Muscle of arm (tissue), 12 donors: ENCODE data around the gene CDH4. TPM values are rescaled to one million over a fixed set of nuclear protein-coding genes. Genes with fewer than 3 reads are reported as not detected.

Experiments used
- DNase-seq: peaks from one replicate; pipeline ENCODE4 v3.0.0-alpha.2; 2013
- polyA plus RNA-seq, 12 donors: library from polyadenylated mRNA; unstranded; fragments of 120-200 nt; gene quantifications; one replicate each; pipeline ENCODE4 v1.2.1, GENCODE V29; 2013; ENCODE audit not compliant: insufficient read length in 12 of 12

The CDH4 gene
- polyA plus RNA-seq, 12 donors = 0.79 to 1.4 (median 1.0) TPM; not detected in 2

- no peak for DNase-seq
Measured at GRCh38 chr20:61748376-61748775, 496.3 kb downstream of the CDH4 start.

- no peak for DNase-seq
Measured at GRCh38 chr20:61749406-61750075, 497.5 kb downstream of the CDH4 start.

- DNase-seq = no peak
Measured at GRCh38 chr20:61750093-61750492, 498.0 kb downstream of the CDH4 start.

- DNase-seq = no peak
Measured at GRCh38 chr20:61752576-61752975, 500.5 kb downstream of the CDH4 start.

GRCh38 chr20:61753316-61753942 is 501.4 kb downstream of the CDH4 start:
- no peak for DNase-seq

- no peak for DNase-seq
Measured at GRCh38 chr20:61753987-61754956, 502.2 kb downstream of the CDH4 start.

- no peak for DNase-seq
Measured at GRCh38 chr20:61754976-61755778, 503.1 kb downstream of the CDH4 start.

GRCh38 chr20:61755971-61756845 is 504.1 kb downstream of the CDH4 start:
- no peak for DNase-seq

GRCh38 chr20:61756966-61757677 is 505.1 kb downstream of the CDH4 start:
- DNase-seq = no peak

GRCh38 chr20:61757678-61758563 is 505.9 kb downstream of the CDH4 start:
- no peak for DNase-seq

GRCh38 chr20:61758564-61759200 is 506.6 kb downstream of the CDH4 start:
- no peak for DNase-seq

GRCh38 chr20:61759286-61760065 is 507.4 kb downstream of the CDH4 start:
- DNase-seq = no peak

- no peak for DNase-seq
Measured at GRCh38 chr20:61760321-61760720, 508.3 kb downstream of the CDH4 start.

- no peak for DNase-seq
Measured at GRCh38 chr20:61760731-61761130, 508.7 kb downstream of the CDH4 start.

- DNase-seq = no peak
Measured at GRCh38 chr20:61761453-61762166, 509.5 kb downstream of the CDH4 start.

- no peak for DNase-seq
Measured at GRCh38 chr20:61762167-61762710, 510.2 kb downstream of the CDH4 start.
